Measurements from ENCODE around the gene VEGFD. TPM values are rescaled to one million over a fixed set of nuclear protein-coding genes. Genes with fewer than 3 reads are reported as not detected.
A peak's percentile ranks its signal among the peaks of the same experiment; 100 is the strongest.

The VEGFD gene
- total RNA-seq, 1 donor from 2014 or later, result 0.56 TPM

- H3K4me1 Mint-ChIP-seq (ENCODE audit: unreplicated experiment), result no peaks in the 10 kb centered on the region
- TF ChIP-seq, protein P1, sequence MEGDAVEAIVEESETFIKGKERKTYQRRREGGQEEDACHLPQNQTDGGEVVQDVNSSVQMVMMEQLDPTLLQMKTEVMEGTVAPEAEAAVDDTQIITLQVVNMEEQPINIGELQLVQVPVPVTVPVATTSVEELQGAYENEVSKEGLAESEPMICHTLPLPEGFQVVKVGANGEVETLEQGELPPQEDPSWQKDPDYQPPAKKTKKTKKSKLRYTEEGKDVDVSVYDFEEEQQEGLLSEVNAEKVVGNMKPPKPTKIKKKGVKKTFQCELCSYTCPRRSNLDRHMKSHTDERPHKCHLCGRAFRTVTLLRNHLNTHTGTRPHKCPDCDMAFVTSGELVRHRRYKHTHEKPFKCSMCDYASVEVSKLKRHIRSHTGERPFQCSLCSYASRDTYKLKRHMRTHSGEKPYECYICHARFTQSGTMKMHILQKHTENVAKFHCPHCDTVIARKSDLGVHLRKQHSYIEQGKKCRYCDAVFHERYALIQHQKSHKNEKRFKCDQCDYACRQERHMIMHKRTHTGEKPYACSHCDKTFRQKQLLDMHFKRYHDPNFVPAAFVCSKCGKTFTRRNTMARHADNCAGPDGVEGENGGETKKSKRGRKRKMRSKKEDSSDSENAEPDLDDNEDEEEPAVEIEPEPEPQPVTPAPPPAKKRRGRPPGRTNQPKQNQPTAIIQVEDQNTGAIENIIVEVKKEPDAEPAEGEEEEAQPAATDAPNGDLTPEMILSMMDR (IDR thresholded peaks at IDR 0.05; ENCODE audit: unreplicated experiment), result no peak
- H3K27me3 Mint-ChIP-seq (ENCODE audit: unreplicated experiment), result peaks cover 2% of the 10 kb centered on the region
- H3K27ac Mint-ChIP-seq (ENCODE audit: unreplicated experiment), result no peak overlapping the region
- no peaks in the 10 kb centered on the region for H3K9me3 Mint-ChIP-seq (ENCODE audit: unreplicated experiment)
- no peak for DNase-seq (ENCODE audit: low spot score)
- peaks cover 15% of the 10 kb centered on the region for H3K36me3 Mint-ChIP-seq (ENCODE audit: low read depth, unreplicated experiment)
- peak overlapping the region; percentile 70 for H3K4me3 Mint-ChIP-seq (ENCODE audit: unreplicated experiment)
Observed at GRCh38 chrX:15418041-15418706, 34.0 kb upstream of the VEGFD start.

- Mint-ChIP-seq H3K36me3 (ENCODE audit: low read depth, unreplicated experiment) (peaks cover 15% of the 10 kb centered on the region), H3K4me1 (ENCODE audit: unreplicated experiment) (no peaks in the 10 kb centered on the region), H3K4me3 (ENCODE audit: unreplicated experiment) (no peak overlapping the region), H3K27ac (ENCODE audit: unreplicated experiment) (no peak overlapping the region), H3K9me3 (ENCODE audit: unreplicated experiment) (no peaks in the 10 kb centered on the region), H3K27me3 (ENCODE audit: unreplicated experiment) (peaks cover 2% of the 10 kb centered on the region)
- TF ChIP-seq, protein P1 (IDR thresholded peaks at IDR 0.05; ENCODE audit: unreplicated experiment), result no peak
- no peak for DNase-seq (ENCODE audit: low spot score)
Observed at GRCh38 chrX:15416133-15416993, 32.1 kb upstream of the VEGFD start.

DNA sequence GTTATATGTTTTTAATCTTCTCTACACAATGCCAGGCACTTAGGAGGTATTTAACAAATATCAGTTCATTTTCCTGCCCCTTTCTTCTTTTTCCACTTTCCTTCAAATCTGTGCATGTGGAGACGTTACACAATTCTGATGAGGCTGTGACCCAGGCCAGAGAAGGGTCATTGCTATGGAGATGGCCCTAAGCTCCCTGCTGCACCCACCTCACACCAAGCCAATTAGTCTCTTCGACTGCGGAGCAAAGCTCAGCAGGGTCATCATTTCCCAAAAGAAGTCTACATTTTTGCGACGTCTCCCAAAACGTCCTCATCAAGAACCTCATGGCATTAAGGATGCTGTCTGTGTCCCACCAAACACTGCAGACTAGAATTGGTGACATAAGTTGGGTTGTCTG lies 28.9 kb upstream of the VEGFD start:
- peaks cover 2% of the 10 kb centered on the region for H3K27me3 Mint-ChIP-seq (ENCODE audit: unreplicated experiment)
- no peak for DNase-seq (ENCODE audit: low spot score)
- H3K4me1 Mint-ChIP-seq (ENCODE audit: unreplicated experiment), result no peaks in the 10 kb centered on the region
- H3K9me3 Mint-ChIP-seq (ENCODE audit: unreplicated experiment), result no peaks in the 10 kb centered on the region
- H3K27ac Mint-ChIP-seq (ENCODE audit: unreplicated experiment), result no peak overlapping the region
- no peak overlapping the region for H3K4me3 Mint-ChIP-seq (ENCODE audit: unreplicated experiment)
- TF ChIP-seq, protein P1 (IDR thresholded peaks at IDR 0.05; ENCODE audit: unreplicated experiment), result no peak
- peaks cover 11% of the 10 kb centered on the region for H3K36me3 Mint-ChIP-seq (ENCODE audit: low read depth, unreplicated experiment)

DNA sequence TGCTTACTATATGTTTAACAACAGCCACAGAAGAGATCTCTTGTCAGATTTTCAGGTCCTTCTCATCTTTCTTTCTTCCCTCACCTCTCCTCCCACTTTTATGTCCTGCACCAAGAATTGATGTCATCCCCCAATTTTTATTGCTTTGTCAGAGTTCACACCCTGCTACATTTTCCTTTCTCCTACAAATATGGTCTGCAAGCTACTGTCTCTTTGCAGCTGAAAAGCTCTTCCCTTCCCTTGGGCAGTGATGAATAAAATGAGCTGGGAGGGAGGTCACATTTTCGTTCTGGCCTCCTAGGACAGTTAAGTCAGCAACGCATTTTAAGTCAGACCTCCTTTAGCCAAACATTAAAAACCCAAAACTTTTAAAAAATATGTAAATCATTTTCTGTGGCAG lies 26.7 kb upstream of the VEGFD start:
- Mint-ChIP-seq H3K4me1 (ENCODE audit: unreplicated experiment) (no peaks in the 10 kb centered on the region), H3K27me3 (ENCODE audit: unreplicated experiment) (no peaks in the 10 kb centered on the region), H3K9me3 (ENCODE audit: unreplicated experiment) (no peaks in the 10 kb centered on the region), H3K36me3 (ENCODE audit: low read depth, unreplicated experiment) (peaks cover 4% of the 10 kb centered on the region), H3K27ac (ENCODE audit: unreplicated experiment) (no peak overlapping the region), H3K4me3 (ENCODE audit: unreplicated experiment) (no peak overlapping the region)
- no peak for DNase-seq (ENCODE audit: low spot score)
- TF ChIP-seq, protein P1 (IDR thresholded peaks at IDR 0.05; ENCODE audit: unreplicated experiment), result no peak

GRCh38 chrX:15410430-15410829 lies 26.2 kb upstream of the VEGFD start:
- DNase-seq (ENCODE audit: low spot score), result no peak
- no peaks in the 10 kb centered on the region for H3K9me3 Mint-ChIP-seq (ENCODE audit: unreplicated experiment)
- H3K4me1 Mint-ChIP-seq (ENCODE audit: unreplicated experiment), result peaks cover under 1% of the 10 kb centered on the region
- no peak overlapping the region for H3K4me3 Mint-ChIP-seq (ENCODE audit: unreplicated experiment)
- TF ChIP-seq, protein P1 (IDR thresholded peaks at IDR 0.05; ENCODE audit: unreplicated experiment), result no peak
- no peaks in the 10 kb centered on the region for H3K27me3 Mint-ChIP-seq (ENCODE audit: unreplicated experiment)
- peaks cover 4% of the 10 kb centered on the region for H3K36me3 Mint-ChIP-seq (ENCODE audit: low read depth, unreplicated experiment)
- H3K27ac Mint-ChIP-seq (ENCODE audit: unreplicated experiment), result no peak overlapping the region
